H1 (cell line): ENCODE results near the gene BOK. TPM values are rescaled to one million over a fixed set of nuclear protein-coding genes. Genes with fewer than 3 reads are reported as not detected.
"Not testable (repeated sequence)": the region's sequence is repeated elsewhere in the genome, so short reads cannot be mapped to it uniquely, and the experiment has no call there.

Source experiments
- CTCF ChIA-PET: fragments of 300-600 bp; sonication (Branson Sonifier 250); formaldehyde crosslinking; loops from one replicate; lab custom pipeline; 2021; ENCODE audit not compliant: partially characterized antibody; lab: Charles Lee
- POLR2A ChIA-PET: fragments of 300-600 bp; sonication (Branson Sonifier 250); formaldehyde crosslinking; loops from one replicate; lab custom pipeline; 2021; ENCODE audit warnings: inconsistent platforms; ENCODE audit not compliant: partially characterized antibody; lab: Charles Lee
- DNase-seq, 2 experiments: peaks; one replicate each; pipeline versions ENCODE4 v3.0.0 to v3.0.0-alpha.2; 2010 to 2022; ENCODE audit warnings: low spot score in 2 of 2, low read depth in 1 of 2, mixed read lengths in 1 of 2
- FAIRE-seq: peaks from 2 replicates; lab custom pipeline; 2011; peaks lifted over from hg19 to GRCh38; lab: Jason Lieb, UNC
- H2AFZ ChIP-seq: 2 replicates; pipeline ENCODE4 v1.8.1; 2012; ENCODE audit warnings: low read length, inconsistent platforms
- H2AK5ac ChIP-seq: 2 replicates; pipeline ENCODE4 v1.6.1; 2013; ENCODE audit warnings: low read depth, low read length
- H2BK120ac ChIP-seq: replicated peaks from 2 replicates; pipeline ENCODE3; 2013; ENCODE audit warnings: low read depth, low read length, inconsistent platforms
- H2BK12ac ChIP-seq: 2 replicates; pipeline ENCODE4 v1.6.1; 2013; ENCODE audit warnings: low read depth, low read length
- H2BK15ac ChIP-seq: 2 replicates; pipeline ENCODE4 v1.6.1; 2013; ENCODE audit warnings: low read length
- H2BK20ac ChIP-seq: 2 replicates; pipeline ENCODE4 v1.6.1; 2013; ENCODE audit warnings: low read length
- H2BK5ac ChIP-seq: 2 replicates; pipeline ENCODE4 v1.6.1; 2013; ENCODE audit warnings: low read depth, low read length
- H3K14ac ChIP-seq: 2 replicates; pipeline ENCODE4 v1.6.1; 2013; ENCODE audit warnings: inconsistent platforms; ENCODE audit not compliant: insufficient read length
- H3K18ac ChIP-seq: 2 replicates; pipeline ENCODE4 v1.6.1; 2013; ENCODE audit warnings: low read length; ENCODE audit errors: extremely low read depth
- H3K23ac ChIP-seq: 2 replicates; pipeline ENCODE4 v1.6.1; 2013; ENCODE audit warnings: inconsistent platforms; ENCODE audit not compliant: insufficient read length
- H3K23me2 ChIP-seq: 2 replicates; pipeline ENCODE4 v1.6.1; 2013; ENCODE audit warnings: low read depth, low read length
- H3K27ac ChIP-seq: 2 replicates; pipeline ENCODE4 v1.6.1; 2011; ENCODE audit warnings: low read depth, low read length, inconsistent platforms
- H3K27me3 ChIP-seq, 4 experiments: replicated peaks in 1 of 4; 1 replicate in 1 of 4; 2 replicates in 3 of 4; pipeline versions ENCODE4 v1.6.1 to v1.8.1; 2011 to 2013; ENCODE audit warnings: low read length in 3 of 4, mild to moderate bottlenecking in 3 of 4, inconsistent platforms in 2 of 4, mixed read lengths in 2 of 4, moderate library complexity in 1 of 4; ENCODE audit not compliant: control insufficient read depth in 3 of 4, insufficient read depth in 3 of 4; ENCODE audit errors: extremely low read depth in 1 of 4
- H3K36me3 ChIP-seq, 4 experiments: 2 replicates each; pipeline versions ENCODE4 v1.6.1 to v1.8.1; 2011 to 2013; ENCODE audit warnings: mild to moderate bottlenecking in 4 of 4, low read length in 3 of 4, moderate library complexity in 2 of 4, control low read depth in 1 of 4, inconsistent platforms in 1 of 4; ENCODE audit not compliant: insufficient read depth in 4 of 4, control insufficient read depth in 2 of 4
- H3K4ac ChIP-seq: replicated peaks from 2 replicates; pipeline ENCODE3; 2013; ENCODE audit warnings: low read length, low read depth, mixed read lengths, inconsistent platforms; ENCODE audit not compliant: insufficient read length
- H3K4me1 ChIP-seq, 4 experiments: replicated peaks in 1 of 4; 1 replicate in 1 of 4; 2 replicates in 3 of 4; pipeline versions ENCODE4 v1.6.1 to v1.8.1; 2011 to 2013; ENCODE audit warnings: low read length in 3 of 4, inconsistent platforms in 2 of 4, mixed read lengths in 1 of 4; ENCODE audit not compliant: insufficient read depth in 4 of 4, control insufficient read depth in 3 of 4
- H3K4me2 ChIP-seq, 2 experiments: 2 replicates each; pipeline versions ENCODE4 v1.6.1 to v1.8.1; 2011 to 2013; ENCODE audit warnings: low read depth in 2 of 2, low read length in 2 of 2, control low read depth in 1 of 2, inconsistent platforms in 1 of 2, mild to moderate bottlenecking in 1 of 2; ENCODE audit not compliant: insufficient read depth in 1 of 2
- H3K4me3 ChIP-seq, 4 experiments: fragments of 200-600, 300-600 bp in 1 of 4; sonication (generic), shearing (Covaris generic), sonication (Bioruptor Twin) in 1 of 4; 2 replicates each; pipeline versions ENCODE4 v1.5.1 to v1.8.1; 2011 to 2016; ENCODE audit warnings: low read length in 4 of 4, low read depth in 3 of 4, control low read depth in 2 of 4, inconsistent platforms in 2 of 4, mild to moderate bottlenecking in 2 of 4, mixed read lengths in 1 of 4, moderate library complexity in 1 of 4; ENCODE audit not compliant: insufficient read depth in 2 of 4; ENCODE audit errors: extremely low read depth in 1 of 4
- H3K56ac ChIP-seq: replicated peaks from 2 replicates; pipeline ENCODE3; 2013; ENCODE audit warnings: low read depth, mild to moderate bottlenecking, mixed read lengths, low read length, inconsistent platforms; ENCODE audit not compliant: insufficient read length
- H3K79me1 ChIP-seq: 2 replicates; pipeline ENCODE4 v1.6.1; 2013; ENCODE audit warnings: low read depth, low read length, control low read depth
- H3K79me2 ChIP-seq, 2 experiments: 2 replicates each; pipeline versions ENCODE4 v1.6.1 to v1.8.1; 2012 to 2013; ENCODE audit warnings: low read length in 2 of 2, mild to moderate bottlenecking in 2 of 2, inconsistent platforms in 1 of 2; ENCODE audit not compliant: insufficient read depth in 2 of 2, control insufficient read depth in 1 of 2
- H3K9ac ChIP-seq, 4 experiments: replicated peaks in 1 of 4; 1 replicate in 1 of 4; 2 replicates in 3 of 4; pipeline versions ENCODE4 v1.6.1 to v1.8.1; 2011 to 2013; ENCODE audit warnings: low read depth in 3 of 4, low read length in 3 of 4, control low read depth in 2 of 4, mild to moderate bottlenecking in 2 of 4, moderate library complexity in 2 of 4, inconsistent platforms in 1 of 4; ENCODE audit errors: extremely low read depth in 1 of 4
- H3K9me3 ChIP-seq, 2 experiments: 2 replicates each; pipeline versions ENCODE4 v1.6.1 to v1.8.1; 2012 to 2013; ENCODE audit warnings: mild to moderate bottlenecking in 2 of 2, moderate library complexity in 2 of 2, control low read depth in 1 of 2, inconsistent platforms in 1 of 2, low read depth in 1 of 2, low read length in 1 of 2, mixed read lengths in 1 of 2; ENCODE audit not compliant: insufficient read depth in 2 of 2
- H4K20me1 ChIP-seq, 2 experiments: replicated peaks in 1 of 2; 2 replicates each; pipeline versions ENCODE3 to v1.8.1; 2011 to 2013; ENCODE audit warnings: inconsistent platforms in 2 of 2, low read length in 2 of 2, mild to moderate bottlenecking in 1 of 2; ENCODE audit not compliant: insufficient read depth in 2 of 2, control insufficient read depth in 1 of 2
- H4K5ac ChIP-seq: 2 replicates; pipeline ENCODE4 v1.6.1; 2013; ENCODE audit warnings: low read length, low read depth, mixed read lengths, inconsistent platforms; ENCODE audit not compliant: insufficient read length
- H4K8ac ChIP-seq: 2 replicates; pipeline ENCODE4 v1.8.0; 2013; ENCODE audit warnings: mild to moderate bottlenecking, moderate library complexity, low read length, inconsistent platforms; ENCODE audit not compliant: insufficient read depth; ENCODE audit errors: extremely low read depth
- H4K91ac ChIP-seq: replicated peaks from 2 replicates; pipeline ENCODE3; 2013; ENCODE audit warnings: low read length, mixed read lengths, inconsistent platforms; ENCODE audit not compliant: insufficient read length
- WGBS, 2 experiments: shearing (Covaris generic) in 1 of 2; methylation state at CpG; one replicate each; pipeline versions ENCODE4 v1.1.6 to v1.1.7; 2013 to 2015; ENCODE audit warnings: low lambda C conversion rate in 2 of 2, mixed read lengths in 2 of 2, inconsistent platforms in 1 of 2, low coverage in 1 of 2, missing lambda C conversion rate in 1 of 2; ENCODE audit not compliant: insufficient replicate concordance in 2 of 2, insufficient coverage in 1 of 2, insufficient read length in 1 of 2; ENCODE audit errors: extremely low coverage in 1 of 2, missing lambda C conversion rate in 1 of 2; 5-methylcytosine and 5-hydroxymethylcytosine counted together
- polyA plus RNA-seq, 7 experiments: library from polyadenylated mRNA; depleted of rRNA in 3 of 7; stranded (reverse) in 5 of 7; unstranded in 2 of 7; fragments of >200 nt in 5 of 7; fragments of 200-250 nt in 2 of 7; gene quantifications; 1 replicate in 5 of 7; 2 replicates in 1 of 7; 4 replicates in 1 of 7; pipeline versions ENCODE4 v1.2.1 to v1.2.3, GENCODE V29; 2011 to 2013; ENCODE audit warnings: missing spikeins in 2 of 7, mixed read lengths in 2 of 7
- total RNA-seq: library from RNA; stranded (reverse); fragmentation: NEBNext Ultra II Directional; extraction: Animal tissue kit (Norgen Biotek cat#: 25700); gene quantifications from 2 replicates; pipeline ENCODE4 v1.2.1, GENCODE V29; 2021

BOK gene
- total and polyA plus RNA-seq, 2 of the 8 experiments (the other 6 are each of a cell fraction or from before 2014, with no cell fraction given) = 33.7 to 37.6 TPM

DNA sequence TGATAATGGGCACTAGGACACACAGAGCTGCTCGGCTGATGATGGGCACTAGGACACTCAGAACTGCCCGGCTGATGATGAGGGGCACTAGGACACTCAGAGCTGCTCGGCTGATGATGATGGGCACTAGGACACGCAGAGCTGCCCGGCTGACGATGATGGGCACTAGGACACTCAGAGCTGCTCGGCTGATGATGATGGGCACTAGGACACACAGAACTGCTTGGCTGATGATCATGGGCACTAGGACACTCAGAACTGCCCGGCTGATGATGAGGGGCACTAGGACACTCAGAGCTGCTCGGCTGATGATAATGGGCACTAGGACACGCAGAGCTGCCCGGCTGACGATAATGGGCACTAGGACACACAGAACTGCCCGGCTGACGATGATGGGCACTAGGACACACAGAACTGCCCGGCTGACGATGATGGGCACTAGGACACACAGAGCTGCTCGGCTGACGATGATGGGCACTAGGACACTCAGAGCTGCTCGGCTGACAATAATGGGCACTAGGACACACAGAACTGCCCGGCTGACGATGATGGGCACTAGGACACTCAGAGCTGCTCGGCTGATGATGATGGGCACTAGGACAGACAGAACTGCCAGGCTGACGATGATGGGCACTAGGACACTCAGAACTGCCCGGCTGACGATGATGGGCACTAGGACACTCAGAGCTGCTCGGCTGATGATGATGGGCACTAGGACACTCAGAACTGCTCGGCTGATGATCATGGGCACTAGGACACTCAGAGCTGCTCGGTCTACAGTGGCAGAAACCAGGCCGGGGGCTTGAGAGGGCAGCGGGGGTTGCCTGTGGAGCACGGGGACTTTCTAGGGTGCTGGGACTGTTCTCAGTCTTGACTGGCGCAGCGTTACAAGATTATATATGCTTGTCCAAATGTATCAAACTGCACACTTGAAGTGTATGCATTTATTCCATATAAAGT lies 32.2 kb downstream of the BOK start:
- H3K56ac ChIP-seq, FAIRE-seq: not testable (repeated sequence)

More for the DNA sequence above, 32.2 kb downstream of the BOK start:
- H2BK15ac ChIP-seq, H2BK20ac ChIP-seq, H3K36me3 ChIP-seq, H3K27ac ChIP-seq, H3K79me2 ChIP-seq, H4K20me1 ChIP-seq, H3K27me3 ChIP-seq, H2AFZ ChIP-seq, H4K5ac ChIP-seq, H2AK5ac ChIP-seq, H3K79me1 ChIP-seq, H3K4me3 ChIP-seq, H2BK12ac ChIP-seq, H2BK120ac ChIP-seq, H3K23ac ChIP-seq, H3K4me2 ChIP-seq, H4K91ac ChIP-seq, H3K9ac ChIP-seq, DNase-seq, POLR2A ChIA-PET, H2BK5ac ChIP-seq, H3K14ac ChIP-seq, H4K8ac ChIP-seq, H3K4ac ChIP-seq, H3K4me1 ChIP-seq, H3K18ac ChIP-seq, H3K23me2 ChIP-seq: not testable (repeated sequence)
- WGBS, 2 experiments = 88% methylated on average over 33 of the region's 33 CpGs; no CpG with 5 or more reads in 1 of the 2 experiments
- CTCF ChIA-PET = interaction anchor here (0.6 to 2.1 kb wide), 7 partner anchors 9 to 114 kb away, joined by 3 to 7 read pairs (median 3); no protein-coding TSS in a partner anchor
- peaks cover 8 to 16% of the 10 kb centered on the region in 2 experiments for H3K9me3 ChIP-seq
